Measurements from ENCODE around the gene SLX4.

GRCh38 chr16:3625331-3625730 lies 13.9 kb upstream of the SLX4 start:
- TF ChIP-seq EP300 (IDR thresholded peaks at IDR 0.05) (no peak), POLR2A (IDR thresholded peaks at IDR 0.05) (no peak)

All from upper lobe of left lung (tissue), 4 donors.